GM19193 (cell line): Measurements from ENCODE around the gene HNRNPUL1.

ENCODE experiments used
- POLR2A ChIP-seq: IDR thresholded peaks from 4 replicates; pipeline ENCODE4 v1.6.1; 2011; ENCODE audit not compliant: insufficient read depth, insufficient read length; ENCODE audit errors: extremely low read depth

Gene HNRNPUL1

DNA sequence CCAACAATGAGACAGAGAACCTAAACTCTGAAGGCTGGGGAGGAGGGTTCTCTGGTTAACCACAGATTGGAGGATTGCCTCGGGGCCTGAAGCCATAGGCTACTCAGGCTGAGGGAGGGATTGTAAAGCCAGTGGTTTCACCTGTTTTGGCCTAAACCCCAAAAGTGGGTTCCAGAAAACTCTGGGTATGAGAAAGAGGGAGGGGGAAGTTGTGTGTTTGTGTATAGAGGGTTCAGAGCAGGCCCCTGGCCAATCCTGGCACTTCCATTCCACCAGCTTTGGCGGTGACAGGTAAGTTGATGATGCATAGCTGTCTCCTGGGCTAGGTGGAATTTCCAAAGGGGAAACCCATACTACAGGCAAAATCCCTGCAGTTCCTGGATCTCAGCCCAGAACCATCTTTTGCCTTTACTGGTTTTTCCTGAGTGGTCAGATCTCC lies 32.3 kb downstream of the HNRNPUL1 start:
- no peak for TF ChIP-seq POLR2A

DNA sequence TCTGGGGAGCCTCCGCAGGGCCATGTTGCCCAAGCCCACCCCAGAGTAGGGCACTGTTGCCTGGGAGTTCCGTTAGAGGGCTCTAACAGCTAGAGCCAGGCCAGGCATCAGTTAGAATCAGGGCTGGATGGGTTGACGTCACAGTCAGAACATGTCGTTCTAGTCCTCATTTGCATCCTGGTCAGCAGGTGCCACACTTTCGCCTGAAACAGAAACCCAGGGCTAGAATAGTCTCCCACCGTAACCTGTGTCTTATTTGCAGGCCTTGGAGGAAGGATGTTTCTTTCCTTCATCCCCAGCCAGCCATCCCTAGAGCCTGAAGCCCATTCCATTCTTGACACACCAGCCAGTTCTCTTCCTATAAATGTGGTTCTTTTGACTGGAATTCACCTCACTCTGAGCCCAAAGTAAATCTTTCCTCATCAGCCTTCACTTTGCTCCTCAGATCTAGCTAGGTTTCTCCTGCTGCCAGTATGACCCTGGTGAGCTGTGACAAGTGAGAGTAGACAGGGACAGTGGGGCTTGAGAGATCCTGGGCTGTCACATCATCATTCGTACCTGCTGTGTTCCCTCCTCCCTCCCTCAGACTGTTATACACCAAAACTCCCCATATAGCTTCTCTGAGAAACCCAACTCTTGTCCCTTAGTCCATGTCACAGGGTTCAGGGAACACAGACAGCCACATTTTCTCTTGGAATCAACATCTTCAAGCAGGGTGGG lies 33.6 kb downstream of the HNRNPUL1 start:
- TF ChIP-seq POLR2A = no peak

DNA sequence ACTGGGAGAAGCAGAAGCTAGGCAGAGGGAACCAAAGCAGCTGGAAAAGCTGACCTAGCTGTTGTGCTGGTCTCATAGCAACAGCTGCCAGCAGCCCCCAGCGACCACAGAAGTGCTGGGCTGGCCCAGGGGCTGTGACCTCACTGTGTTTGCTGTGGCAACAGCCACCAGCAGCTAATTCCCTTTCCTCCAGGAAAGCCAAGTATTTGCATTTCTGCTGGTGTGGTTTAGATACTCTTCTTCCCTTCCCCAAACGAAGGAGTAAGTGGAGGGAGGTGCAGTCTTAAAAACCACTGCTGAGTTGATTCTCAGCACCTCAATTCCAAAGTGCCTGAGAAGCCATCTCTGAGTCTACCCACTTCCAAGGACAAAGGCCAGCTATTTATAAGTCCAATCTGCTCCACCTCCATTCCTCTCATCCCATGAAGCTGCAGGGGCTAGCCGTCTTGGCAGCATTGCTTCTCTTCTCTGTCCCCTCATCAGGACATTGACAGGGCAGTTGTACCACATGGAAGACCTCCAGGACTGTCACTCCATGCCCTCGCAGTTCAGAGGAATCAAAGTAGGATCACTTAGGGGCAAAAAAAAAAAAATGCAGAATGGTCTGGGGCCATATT lies 34.3 kb downstream of the HNRNPUL1 start:
- TF ChIP-seq POLR2A = no peak

DNA sequence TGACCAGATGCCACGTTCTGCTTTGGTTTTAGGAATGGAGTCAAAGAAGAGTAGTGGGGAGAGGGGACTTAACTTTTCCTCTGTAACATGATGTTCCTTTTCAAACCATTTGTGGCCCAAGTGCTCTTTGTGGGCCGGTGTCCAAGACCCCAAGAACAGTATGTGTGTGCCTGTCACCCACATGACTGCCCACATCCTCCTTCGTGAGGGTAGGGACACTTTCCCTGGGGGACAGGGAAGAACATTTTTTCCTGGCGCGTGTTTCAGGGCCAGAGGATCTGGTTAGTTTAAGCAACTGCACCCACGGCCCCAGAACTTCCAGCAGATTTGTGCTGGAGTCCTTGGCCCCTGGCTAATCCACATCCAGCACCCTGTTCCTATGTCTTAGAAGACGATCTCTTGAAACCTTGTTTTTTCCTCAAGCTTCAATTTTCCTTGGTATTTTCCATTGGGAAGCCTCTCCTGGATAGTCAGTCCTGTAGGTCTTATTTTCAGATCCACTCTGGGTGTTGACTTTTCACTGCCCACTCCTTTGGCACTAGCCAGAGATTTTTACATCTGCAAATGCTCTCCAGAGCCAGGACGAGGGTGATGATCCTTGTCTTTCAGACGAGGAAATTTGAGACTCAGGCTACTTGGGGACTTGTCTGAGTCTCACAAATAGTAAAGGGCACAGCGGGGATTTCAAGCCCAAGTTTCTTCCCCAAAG lies 35.0 kb downstream of the HNRNPUL1 start:
- TF ChIP-seq POLR2A = no peak

DNA sequence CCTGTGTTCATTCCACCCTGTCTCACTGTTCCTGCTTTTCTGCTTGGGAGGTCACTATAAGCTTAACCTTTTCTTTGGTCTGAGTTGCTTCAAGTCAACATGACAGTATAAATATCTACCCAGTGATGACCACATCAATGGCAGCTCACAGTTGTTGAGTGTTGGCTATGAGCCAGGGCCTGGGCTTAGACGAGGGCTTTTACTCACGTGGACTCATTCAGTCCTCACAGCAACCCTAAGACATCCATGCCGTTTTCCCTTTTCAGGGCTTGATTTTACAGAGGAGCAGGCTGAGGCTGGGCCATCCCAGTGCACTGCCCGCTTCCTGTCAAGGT lies 35.5 kb downstream of the HNRNPUL1 start:
- TF ChIP-seq POLR2A = no peak

DNA sequence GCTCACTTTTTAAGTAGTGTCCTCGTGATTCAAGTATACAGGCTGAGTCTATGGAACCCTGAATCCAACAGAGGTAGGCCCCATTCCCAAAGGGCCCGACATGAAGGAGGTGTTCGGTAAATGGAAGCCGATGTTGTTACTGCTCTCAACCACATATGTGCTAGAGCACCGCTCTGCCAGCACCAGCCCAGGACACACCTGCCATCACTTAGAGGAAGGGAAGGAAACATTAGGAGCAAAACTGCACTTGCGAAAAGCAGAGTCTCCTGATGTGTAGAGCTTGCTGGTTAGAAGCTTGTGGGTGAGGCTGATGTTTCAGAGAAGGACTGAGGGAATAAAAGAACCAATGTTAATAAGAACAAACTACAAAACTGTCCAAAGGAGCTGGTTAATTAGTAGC lies 36.4 kb downstream of the HNRNPUL1 start:
- TF ChIP-seq POLR2A = no peak

DNA sequence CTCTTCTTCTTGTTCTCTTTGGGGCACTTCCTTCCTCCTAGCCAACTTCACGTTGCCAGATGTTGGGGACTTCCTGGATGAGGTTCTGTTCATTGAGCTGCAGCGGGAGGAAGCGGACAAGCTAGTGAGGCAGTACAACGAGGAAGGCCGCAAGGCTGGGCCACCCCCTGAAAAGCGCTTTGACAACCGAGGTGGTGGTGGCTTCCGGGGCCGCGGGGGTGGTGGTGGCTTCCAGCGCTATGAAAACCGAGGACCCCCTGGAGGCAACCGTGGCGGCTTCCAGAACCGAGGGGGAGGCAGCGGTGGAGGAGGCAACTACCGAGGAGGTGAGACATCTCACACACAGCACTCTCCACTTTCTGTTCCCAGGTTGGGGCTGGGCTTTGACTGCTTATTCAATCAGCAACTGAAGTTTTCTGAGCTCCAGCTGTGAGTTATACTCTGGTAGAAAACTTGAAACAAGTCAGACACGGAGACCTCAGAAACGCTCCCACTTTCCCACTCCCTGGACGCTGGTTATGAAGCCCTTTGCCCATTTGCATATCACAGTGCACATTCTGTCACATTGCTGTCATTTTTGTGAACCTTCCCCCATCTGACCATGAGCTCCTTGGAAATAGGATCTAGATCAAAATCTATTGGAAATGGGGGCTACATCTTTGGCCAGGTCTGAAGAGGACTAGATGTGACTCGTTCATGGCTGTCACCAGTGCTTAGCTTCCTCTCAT lies 38.6 kb downstream of the HNRNPUL1 start:
- no peak for TF ChIP-seq POLR2A

DNA sequence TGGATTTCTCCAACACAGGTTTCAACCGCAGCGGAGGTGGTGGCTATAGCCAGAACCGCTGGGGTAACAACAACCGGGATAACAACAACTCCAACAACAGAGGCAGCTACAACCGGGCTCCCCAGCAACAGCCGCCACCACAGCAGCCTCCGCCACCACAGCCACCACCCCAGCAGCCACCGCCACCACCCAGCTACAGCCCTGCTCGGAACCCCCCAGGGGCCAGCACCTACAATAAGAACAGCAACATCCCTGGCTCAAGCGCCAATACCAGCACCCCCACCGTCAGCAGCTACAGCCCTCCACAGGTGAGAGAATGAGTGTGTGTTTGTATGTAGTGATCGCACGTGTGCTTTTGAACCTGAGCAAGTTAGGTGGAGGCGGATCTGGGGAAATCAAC lies 39.8 kb downstream of the HNRNPUL1 start:
- no peak for TF ChIP-seq POLR2A

DNA sequence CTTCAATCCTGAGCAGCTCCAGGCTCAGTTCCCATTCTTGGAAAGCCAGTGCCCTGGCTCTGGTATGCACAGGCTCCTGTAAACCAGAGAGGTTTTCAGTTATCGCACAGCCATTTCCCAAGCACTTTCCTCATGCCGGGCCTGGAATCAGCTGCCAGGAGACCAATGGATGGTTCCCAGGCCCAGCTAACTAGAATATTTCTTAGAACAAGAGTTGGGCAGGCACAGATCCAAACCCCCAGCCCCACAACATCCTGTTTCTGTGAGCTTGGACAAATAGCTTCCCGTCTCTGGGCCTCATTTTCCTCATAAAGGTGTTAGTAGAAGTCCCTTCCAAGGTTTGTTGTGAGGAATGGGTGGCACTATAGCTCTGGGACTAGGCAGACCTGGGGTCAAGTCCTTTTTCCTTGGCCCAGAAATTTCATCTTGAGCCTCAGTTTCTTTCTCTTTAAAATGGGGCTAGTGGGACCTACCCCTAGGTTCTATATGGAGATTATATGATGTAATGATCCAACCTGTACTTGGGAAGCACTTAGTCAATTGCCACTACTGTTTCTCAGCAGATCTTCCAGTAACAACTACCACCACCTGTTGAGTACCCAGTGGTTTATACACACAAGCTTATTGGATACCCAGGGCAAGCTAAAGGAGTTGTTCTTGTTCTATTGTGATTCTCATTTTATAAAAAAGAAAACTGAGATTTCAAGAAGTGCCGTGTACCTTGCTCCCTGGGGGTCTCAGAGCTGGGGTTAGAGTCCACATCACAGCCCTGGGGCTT lies 40.7 kb downstream of the HNRNPUL1 start:
- no peak for TF ChIP-seq POLR2A

DNA sequence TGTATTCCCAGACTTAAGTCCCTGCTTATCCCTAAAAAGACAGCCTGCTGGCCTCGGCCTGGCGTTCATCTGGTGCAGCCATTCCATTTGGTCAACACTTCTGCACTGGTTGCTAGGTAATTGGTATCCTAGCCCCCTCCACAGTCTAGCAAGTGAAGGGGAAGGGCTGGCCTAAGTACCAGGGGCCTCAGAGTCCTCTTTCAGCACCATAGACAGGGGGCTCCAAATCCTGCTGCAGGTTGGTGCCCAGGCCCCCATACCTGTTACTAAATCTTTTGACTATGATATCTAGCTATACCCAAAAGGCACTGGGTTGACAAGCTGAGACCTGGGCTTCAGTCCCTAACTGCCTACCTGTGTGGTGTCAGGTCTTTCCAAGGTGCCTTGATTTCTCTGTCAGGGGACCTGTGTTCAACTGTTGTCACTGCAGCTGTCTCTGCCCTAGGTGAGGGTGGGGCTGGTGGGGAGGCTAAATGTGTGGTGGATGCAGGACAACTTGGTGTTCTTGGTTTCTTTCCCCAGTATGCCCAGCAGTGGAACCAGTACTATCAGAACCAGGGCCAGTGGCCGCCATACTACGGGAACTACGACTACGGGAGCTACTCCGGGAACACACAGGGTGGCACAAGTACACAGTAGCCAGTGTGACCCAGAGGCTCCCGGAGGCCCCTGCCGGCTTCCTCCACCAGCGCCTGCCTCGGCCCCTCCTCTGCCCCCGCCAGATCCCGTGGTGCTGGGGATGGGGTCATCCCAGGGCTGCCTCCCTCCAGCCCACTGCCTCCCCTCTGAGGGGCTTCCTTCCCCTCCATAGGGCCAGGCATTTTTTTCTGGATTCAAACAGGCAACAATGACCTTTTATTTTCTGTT lies 42.0 kb downstream of the HNRNPUL1 start:
- no peak for TF ChIP-seq POLR2A

DNA sequence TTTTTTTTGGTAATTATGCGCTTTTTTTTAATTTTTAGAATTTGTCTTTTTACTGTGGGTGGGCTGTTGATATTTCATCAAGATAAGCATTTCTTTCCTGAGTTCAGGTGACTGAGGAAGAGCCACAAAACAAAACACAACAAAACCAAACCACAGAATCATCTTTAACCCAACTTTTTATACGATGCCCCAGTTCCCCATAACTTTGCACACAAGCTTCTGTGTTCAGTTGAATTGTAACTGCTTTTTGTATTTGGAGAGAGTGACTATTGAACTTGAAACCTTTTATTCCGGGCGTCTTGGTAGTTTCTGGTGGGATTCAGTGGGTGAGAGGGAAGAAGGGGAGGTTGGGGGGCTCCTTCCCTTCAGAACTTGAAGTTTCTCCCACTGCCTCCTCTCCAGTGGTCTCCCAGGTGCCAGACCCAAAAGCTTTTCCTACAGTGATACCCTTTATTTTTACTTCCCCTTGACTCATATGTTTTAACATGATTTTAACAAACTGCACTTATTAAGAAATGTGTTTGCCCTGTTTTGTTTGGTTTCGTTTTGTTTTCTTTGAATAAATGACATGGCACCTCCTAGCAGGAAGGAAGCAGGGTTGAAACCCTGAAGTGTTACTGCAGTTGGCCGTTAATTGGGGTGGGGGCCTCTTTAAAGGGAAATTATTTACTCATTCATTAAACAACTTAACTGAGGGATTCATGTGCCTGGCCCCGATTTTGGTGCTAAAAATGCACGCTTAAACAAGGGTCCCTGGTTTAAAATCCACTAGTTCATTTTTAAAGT lies 43.1 kb downstream of the HNRNPUL1 start:
- TF ChIP-seq POLR2A = no peak

DNA sequence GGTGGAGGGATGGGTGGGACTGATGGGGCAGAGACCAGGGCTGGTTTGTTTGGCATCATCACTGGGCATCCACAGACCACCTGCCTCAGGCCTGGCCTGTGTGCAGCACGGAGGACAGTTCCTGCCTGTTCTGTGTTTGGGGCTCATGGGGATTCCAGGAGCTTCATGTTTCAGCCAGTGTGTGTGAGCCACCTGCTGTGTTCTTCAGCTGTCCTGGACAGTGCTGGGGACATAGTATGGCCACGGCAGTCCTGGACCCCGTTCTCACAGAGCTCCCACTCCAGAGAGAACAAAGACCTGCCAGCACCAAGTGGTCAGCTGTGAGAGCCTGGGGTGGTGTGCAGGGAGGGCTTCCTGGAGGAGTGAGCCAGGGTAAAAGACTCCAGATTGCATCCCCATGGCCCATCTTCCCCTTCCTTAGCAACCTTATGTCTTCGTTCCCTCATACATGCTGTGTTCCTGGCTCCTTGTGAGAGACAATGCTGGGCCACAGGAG lies 43.8 kb downstream of the HNRNPUL1 start:
- peak; percentile 7 for TF ChIP-seq POLR2A

DNA sequence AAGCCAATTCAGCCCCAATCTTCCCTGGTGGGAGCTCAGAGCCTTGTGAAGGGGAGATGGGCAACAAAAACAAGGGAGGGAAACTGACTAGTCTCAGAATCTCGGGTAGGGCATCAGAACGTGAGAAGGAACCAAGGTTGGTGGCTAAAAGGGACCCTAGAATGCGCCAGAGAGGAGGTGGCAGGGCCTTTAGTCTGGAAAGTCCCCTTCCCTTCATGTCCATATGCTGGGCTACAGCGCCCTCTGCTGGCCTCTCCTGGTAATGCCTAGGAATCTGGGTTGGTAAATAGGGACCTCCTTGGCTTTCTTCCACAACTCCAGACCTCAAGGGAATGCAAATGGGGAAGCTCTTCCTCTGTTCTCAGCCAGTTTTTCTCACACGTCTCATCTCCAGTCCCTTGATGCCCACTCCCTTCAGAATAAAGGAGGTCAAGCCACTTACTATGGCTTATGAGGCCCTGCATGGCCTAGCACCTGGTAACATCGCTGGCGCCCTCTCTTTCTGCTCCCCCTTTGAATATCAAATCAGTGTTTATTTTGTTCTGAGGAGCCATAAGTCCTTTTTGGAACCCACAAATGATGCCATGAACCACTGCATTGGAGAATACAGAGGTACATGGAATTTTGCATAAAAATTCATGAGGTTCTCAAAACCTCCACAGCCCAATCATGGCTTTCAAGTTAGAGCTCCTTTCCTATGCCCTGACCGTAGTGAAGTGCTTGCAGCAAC lies 44.4 kb downstream of the HNRNPUL1 start:
- peak; percentile 8 for TF ChIP-seq POLR2A
